Smooth muscle cell (in vitro differentiated cells): ENCODE measurements around the gene TC2N. TPM values are rescaled to one million over a fixed set of nuclear protein-coding genes. Genes with fewer than 3 reads are reported as not detected.

ENCODE experiments used
- DNase-seq: peaks from one replicate; lab custom pipeline; 2025; ENCODE audit not compliant: unreplicated experiment; lab: John Stamatoyannopoulos, UW
- H2AFZ ChIP-seq: fragments of 200-600 bp; sonication (generic); 2 replicates; pipeline ENCODE4 v1.6.0; 2016; ENCODE audit warnings: antibody characterized with exemption, low read depth, mild to moderate bottlenecking
- H3F3A ChIP-seq: fragments of 200-600 bp; sonication (generic); 2 replicates; pipeline ENCODE4 v1.6.0; 2017; ENCODE audit warnings: antibody characterized with exemption, low read depth
- H3K27ac ChIP-seq: fragments of 200-600 bp; sonication (generic); 2 replicates; pipeline ENCODE4 v1.5.1; 2016; ENCODE audit warnings: low read depth, mild to moderate bottlenecking
- H3K27me3 ChIP-seq: fragments of 200-600 bp; sonication (generic); 2 replicates; pipeline ENCODE4 v1.6.1; 2016; ENCODE audit warnings: low read depth, mild to moderate bottlenecking
- H3K36me3 ChIP-seq: fragments of 200-600 bp; sonication (generic); 2 replicates; pipeline ENCODE4 v1.5.1; 2016; ENCODE audit warnings: low read depth
- H3K4me1 ChIP-seq: fragments of 200-600 bp; sonication (generic); 2 replicates; pipeline ENCODE4 v1.5.1; 2016; ENCODE audit warnings: low read depth
- H3K4me2 ChIP-seq: fragments of 200-600 bp; sonication (generic); 2 replicates; pipeline ENCODE4 v1.6.0; 2016; ENCODE audit warnings: mild to moderate bottlenecking
- H3K4me3 ChIP-seq: fragments of 200-600 bp; sonication (generic); 2 replicates; pipeline ENCODE4 v1.5.1; 2016; ENCODE audit warnings: mild to moderate bottlenecking
- H3K79me2 ChIP-seq: fragments of 200-600 bp; sonication (generic); 2 replicates; pipeline ENCODE4 v1.6.0; 2016; ENCODE audit warnings: low read depth, mild to moderate bottlenecking
- H3K9ac ChIP-seq: fragments of 200-600 bp; sonication (generic); 2 replicates; pipeline ENCODE4 v1.6.0; 2016; ENCODE audit warnings: low read depth
- H3K9me3 ChIP-seq: fragments of 200-600 bp; sonication (generic); replicated peaks from 2 replicates; pipeline ENCODE4 v1.5.1; 2016; ENCODE audit warnings: low read depth
- H4K20me1 ChIP-seq: fragments of 200-600 bp; sonication (generic); 2 replicates; pipeline ENCODE4 v1.6.0; 2016; ENCODE audit warnings: low read depth
- CTCF ChIP-seq: fragments of 200-600 bp; sonication (generic); IDR thresholded peaks from 2 replicates; pipeline ENCODE4 v1.5.1; 2017; ENCODE audit warnings: borderline replicate concordance, mild to moderate bottlenecking, antibody characterized with exemption; ENCODE audit not compliant: insufficient read depth, poor library complexity, severe bottlenecking
- WGBS: methylation state at CpG from one replicate; pipeline ENCODE4 v1.1.7; 2016; ENCODE audit warnings: low lambda C conversion rate; 5-methylcytosine and 5-hydroxymethylcytosine counted together
- polyA plus RNA-seq: library from polyadenylated mRNA; unstranded; fragments of >200 nt; fragmentation: Nextera tagmentation; extraction: Ambion mirVana; gene quantifications from 2 replicates; pipeline ENCODE4 v1.2.1, GENCODE V29; 2016
- total RNA-seq: library from RNA; depleted of rRNA; stranded (reverse); fragments of >200 nt; gene quantifications from 2 replicates; pipeline ENCODE4 v1.2.3, GENCODE V29; 2014

The TC2N gene
- total and polyA plus RNA-seq, 2 experiments from 2014 or later, result 0.33 to 10.3 TPM

GRCh38 chr14:91748049-91748448 lies 119.3 kb downstream of the TC2N start:
- no peaks in the 10 kb centered on the region for H3K36me3 ChIP-seq
- WGBS, result 94% methylated on average over 2 of the region's 2 CpGs
- no peak overlapping the region for H3K9ac ChIP-seq
- no peak for TF ChIP-seq CTCF
- no peaks in the 10 kb centered on the region for H3K4me1 ChIP-seq
- no peak overlapping the region for H3K4me2 ChIP-seq
- no peaks in the 10 kb centered on the region for H4K20me1 ChIP-seq
- no peak overlapping the region for H3K4me3 ChIP-seq
- DNase-seq, result no peak
- peaks cover 3% of the 10 kb centered on the region for H3K27me3 ChIP-seq
- no peaks in the 10 kb centered on the region for H3K9me3 ChIP-seq
- no peak overlapping the region for H2AFZ ChIP-seq
- no peaks in the 10 kb centered on the region for H3K79me2 ChIP-seq
- no peak overlapping the region for H3K27ac ChIP-seq
- H3F3A ChIP-seq, result no peaks in the 10 kb centered on the region

GRCh38 chr14:91745344-91745743 lies 122.0 kb downstream of the TC2N start:
- Histone ChIP-seq H3K4me2 (no peak overlapping the region), H3K36me3 (no peaks in the 10 kb centered on the region), H4K20me1 (no peaks in the 10 kb centered on the region), H3K79me2 (no peaks in the 10 kb centered on the region), H2AFZ (no peak overlapping the region), H3K9ac (no peak overlapping the region), H3K27ac (no peak overlapping the region), H3F3A (no peaks in the 10 kb centered on the region), H3K4me1 (no peaks in the 10 kb centered on the region), H3K4me3 (no peak overlapping the region), H3K27me3 (peaks cover 3% of the 10 kb centered on the region), H3K9me3 (no peaks in the 10 kb centered on the region)
- no peak for DNase-seq
- WGBS, result 94% methylated on average over 1 of the region's 1 CpG
- no peak for TF ChIP-seq CTCF

GRCh38 chr14:91744068-91744480 lies 123.3 kb downstream of the TC2N start:
- H3K4me3 ChIP-seq, result no peak overlapping the region
- H4K20me1 ChIP-seq, result no peaks in the 10 kb centered on the region
- H3K9me3 ChIP-seq, result no peaks in the 10 kb centered on the region
- H3K79me2 ChIP-seq, result no peaks in the 10 kb centered on the region
- H3K27me3 ChIP-seq, result peaks cover 3% of the 10 kb centered on the region
- no peak for TF ChIP-seq CTCF
- no peak overlapping the region for H2AFZ ChIP-seq
- H3K4me2 ChIP-seq, result no peak overlapping the region
- no peak overlapping the region for H3K9ac ChIP-seq
- no peaks in the 10 kb centered on the region for H3K36me3 ChIP-seq
- DNase-seq, result no peak
- H3F3A ChIP-seq, result no peaks in the 10 kb centered on the region
- H3K27ac ChIP-seq, result no peak overlapping the region
- no peaks in the 10 kb centered on the region for H3K4me1 ChIP-seq
- 84% methylated on average over 2 of the region's 2 CpGs for WGBS

GRCh38 chr14:91743305-91743653 lies 124.1 kb downstream of the TC2N start:
- Histone ChIP-seq H3K4me1 (no peaks in the 10 kb centered on the region), H3K9me3 (no peaks in the 10 kb centered on the region), H3K27me3 (peaks cover 3% of the 10 kb centered on the region), H3K27ac (no peak overlapping the region), H3K36me3 (no peaks in the 10 kb centered on the region), H3K79me2 (no peaks in the 10 kb centered on the region), H3K9ac (no peak overlapping the region), H3K4me2 (no peak overlapping the region), H3K4me3 (no peak overlapping the region), H3F3A (no peaks in the 10 kb centered on the region), H4K20me1 (no peaks in the 10 kb centered on the region), H2AFZ (no peak overlapping the region)
- TF ChIP-seq CTCF, result no peak
- no peak for DNase-seq
- 96% methylated on average over 2 of the region's 2 CpGs for WGBS
